ENCODE data around the gene AHRR.
A peak's percentile ranks its signal among the peaks of the same experiment; 100 is the strongest.

AHRR gene

DNA sequence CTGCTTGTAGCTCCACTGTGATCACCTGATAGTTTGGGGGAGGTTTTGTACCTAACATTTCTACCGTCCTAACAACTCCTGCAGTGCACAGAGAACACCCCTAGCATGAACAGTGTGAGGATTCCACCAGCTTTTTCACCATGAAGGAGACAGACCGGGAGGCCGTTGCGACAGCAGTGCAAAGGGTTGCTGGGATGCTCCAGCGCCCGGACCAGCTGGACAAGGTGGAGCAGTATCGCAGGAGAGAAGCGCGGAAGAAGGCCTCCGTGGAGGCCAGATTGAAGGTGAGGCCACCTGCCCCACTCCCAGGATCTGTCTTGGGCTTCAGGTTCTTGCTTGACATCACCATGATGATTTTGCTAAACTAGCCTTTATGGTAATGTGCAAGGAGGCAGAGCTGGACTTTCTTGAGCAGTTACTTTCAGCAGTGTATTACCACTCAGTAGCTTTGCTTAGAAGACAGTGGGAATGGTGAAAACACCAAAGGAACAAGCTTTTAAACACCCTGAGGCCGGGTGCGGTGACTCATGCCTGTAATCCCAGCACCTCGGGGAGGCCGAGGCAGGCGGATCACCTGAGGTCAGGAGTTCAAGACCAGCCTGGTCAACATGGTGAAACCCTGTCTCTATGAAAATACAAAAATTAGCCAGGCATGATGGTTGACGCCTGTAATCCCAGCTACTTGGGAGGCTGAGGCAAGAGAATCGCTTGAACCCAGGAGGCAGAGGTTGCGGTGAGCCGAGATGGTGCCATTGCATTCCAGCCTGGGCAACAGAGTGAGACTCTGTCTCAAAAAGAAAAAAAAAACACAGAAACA, 124.8 kb downstream of the AHRR start:
- DNase-seq, result no peak

DNA sequence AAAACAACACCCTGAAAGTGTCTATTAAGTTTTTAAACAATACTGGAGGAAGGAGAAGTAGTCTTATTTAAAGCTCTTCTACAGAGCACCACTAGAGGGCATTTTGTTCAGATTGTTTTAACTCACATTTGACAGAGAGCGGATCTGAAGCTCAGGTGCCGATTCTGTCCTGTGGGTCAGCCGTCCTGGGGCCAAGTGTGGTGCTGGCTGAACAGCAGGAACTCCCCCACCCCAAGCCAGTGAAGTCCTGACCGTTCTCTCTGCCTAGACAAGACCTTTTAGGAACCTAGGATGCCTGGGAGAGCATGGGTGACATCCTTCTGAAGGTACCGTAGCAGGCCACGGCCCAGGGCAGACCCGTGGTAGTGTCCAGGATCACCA, 125.4 kb downstream of the AHRR start:
- DNase-seq, result peak; percentile 26

DNA sequence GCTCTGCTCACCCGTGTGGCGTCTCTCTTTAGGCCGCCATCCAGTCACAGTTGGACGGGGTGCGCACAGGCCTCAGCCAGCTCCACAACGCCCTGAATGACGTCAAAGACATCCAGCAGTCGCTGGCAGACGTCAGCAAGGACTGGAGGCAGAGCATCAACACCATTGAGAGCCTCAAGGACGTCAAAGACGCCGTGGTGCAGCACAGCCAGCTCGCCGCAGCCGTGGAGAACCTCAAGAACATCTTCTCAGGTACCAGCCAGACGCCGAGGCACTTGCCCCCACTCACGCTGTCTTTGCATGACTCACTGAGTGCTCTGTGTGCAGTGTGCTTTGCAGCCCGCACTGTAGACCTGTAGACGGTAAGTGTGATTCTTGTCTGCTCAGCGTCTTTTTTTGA, 126.0 kb downstream of the AHRR start:
- DNase-seq, result no peak

- DNase-seq, result no peak
Measured at GRCh38 chr5:448061-448765, 126.7 kb downstream of the AHRR start.

GRCh38 chr5:448766-449090, 127.2 kb downstream of the AHRR start:
- DNase-seq, result no peak

DNA sequence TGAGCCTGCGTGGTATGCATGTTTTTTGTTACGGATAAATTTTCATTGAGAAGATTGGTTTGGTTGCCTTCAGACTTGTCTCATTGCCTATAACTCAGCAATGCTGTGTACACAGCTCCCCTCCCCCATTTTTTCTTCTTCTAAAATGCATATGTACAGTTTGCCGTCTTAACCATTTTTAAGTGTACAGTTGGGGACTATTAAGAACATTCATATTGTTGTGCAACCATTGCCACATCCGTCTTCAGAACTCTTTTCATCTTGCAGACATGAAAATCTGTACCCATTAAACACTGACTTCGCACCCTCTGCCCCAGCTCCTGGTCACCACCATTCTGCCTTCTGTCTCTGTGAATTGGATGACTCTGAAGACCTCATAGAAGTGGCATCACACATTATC, 127.6 kb downstream of the AHRR start:
- no peak for DNase-seq

DNA sequence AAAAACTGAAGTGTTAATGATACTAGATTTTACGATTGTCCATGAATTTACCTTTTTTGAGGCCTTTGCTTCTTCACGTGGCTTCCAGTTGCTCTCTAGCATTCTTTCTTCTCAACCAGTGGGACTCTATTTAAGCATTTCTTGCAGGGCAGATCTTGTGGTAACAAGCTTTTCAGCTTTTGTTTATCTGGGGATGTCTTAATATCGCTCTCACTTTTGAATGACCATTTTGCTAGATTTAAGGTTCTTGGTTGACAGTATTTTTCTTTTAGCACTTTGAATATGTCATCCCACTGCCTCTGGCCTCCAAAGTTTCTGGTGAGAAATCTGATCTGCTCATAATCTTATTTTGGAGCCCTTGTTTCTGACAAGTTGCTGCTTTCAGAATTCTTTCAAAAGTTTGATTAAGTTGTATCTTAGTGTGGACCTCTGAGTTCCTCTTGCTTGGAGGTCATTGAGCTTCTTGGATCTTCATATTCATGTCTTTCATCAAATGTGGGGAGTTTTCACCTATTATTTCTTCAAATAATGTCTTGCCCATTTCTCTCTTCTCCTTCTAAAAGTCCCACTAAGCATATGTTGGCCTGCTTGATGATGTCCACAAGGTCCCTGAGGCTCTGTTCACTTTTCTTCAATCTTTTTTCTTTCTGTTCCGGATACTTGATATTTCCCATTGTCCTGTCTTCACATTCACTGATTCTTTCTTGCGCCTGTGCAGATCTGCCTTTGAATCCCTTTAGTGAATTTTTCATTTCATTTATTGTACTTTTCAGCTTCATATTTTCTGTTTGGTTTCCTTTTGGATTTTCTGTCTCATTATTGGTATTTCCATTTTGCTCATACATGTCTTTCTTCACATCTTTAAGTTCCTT, 130.3 kb downstream of the AHRR start:
- DNase-seq, result no peak

DNA sequence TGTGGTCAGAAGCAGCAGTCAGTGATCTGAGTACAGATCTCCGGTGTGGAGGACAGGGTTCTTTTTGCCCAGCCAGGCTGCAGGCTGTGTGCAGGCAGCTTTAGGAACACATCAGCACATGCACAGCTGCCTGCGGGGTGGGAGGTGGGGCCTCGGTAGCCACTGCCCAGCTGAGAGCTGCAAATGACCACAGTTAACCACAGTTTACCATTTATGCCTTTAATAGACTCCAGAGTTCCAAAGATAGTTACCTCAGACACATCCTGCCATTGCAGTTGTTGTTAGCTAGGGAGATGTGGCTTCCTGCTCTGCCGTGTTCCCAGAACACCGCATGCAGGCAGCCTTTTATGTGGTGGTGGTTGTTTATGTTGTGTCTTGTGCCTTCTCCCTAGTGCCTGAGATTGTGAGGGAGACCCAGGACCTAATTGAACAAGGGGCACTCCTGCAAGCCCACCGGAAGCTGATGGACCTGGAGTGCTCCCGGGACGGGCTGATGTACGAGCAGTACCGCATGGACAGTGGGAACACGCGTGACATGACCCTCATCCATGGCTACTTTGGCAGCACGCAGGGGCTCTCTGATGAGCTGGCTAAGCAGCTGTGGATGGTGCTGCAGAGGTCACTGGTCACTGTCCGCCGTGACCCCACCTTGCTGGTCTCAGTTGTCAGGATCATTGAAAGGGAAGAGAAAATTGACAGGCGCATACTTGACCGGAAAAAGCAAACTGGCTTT, 131.6 kb downstream of the AHRR start:
- DNase-seq, result no peak

DNA sequence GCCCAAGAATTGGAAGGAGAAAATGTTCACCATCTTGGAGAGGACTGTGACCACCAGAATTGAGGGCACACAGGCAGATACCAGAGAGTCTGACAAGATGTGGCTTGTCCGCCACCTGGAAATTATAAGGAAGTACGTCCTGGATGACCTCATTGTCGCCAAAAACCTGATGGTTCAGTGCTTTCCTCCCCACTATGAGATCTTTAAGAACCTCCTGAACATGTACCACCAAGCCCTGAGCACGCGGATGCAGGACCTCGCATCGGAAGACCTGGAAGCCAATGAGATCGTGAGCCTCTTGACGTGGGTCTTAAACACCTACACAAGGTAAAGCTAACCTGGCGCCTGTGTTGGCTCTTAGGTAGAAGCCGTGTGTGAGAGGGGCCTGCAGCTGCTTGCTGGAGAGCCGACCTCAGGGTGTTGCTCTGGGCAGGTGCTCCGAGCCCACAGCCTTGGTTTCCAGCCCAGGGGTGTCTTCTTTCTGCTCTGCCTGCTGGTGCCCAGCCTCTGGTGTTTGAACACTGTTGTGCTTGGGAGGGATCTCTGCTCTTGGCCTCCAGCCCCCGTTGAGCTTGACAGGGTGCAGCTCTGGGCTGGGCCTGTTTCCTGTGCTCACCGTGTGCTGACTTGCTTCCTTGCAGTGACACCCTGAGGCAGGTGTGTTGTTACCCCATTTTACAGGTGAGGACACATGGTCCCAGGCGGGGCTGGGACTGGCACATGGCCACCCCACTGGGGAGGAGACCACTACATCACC, 132.4 kb downstream of the AHRR start:
- DNase-seq, result no peak

DNA sequence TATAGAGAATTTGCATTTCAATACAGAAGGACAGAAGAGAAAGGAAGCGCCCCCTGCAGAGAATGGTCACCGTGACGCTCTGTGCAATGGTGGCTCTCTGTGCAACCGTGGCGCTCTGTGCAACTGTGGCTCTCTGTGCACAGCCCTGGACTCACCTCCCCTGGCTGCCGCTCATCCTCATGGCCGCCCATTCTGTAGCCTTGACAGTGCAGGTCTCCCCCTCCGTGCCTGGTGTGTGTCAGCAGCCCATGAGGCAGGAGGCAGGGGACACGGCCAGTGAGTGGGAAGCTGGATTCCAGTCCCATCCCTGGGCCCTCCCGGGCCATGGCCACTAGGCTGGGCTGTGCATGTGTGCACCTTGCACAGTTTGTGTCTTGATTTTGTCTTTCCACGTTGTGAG, 133.4 kb downstream of the AHRR start:
- no peak for DNase-seq

DNA sequence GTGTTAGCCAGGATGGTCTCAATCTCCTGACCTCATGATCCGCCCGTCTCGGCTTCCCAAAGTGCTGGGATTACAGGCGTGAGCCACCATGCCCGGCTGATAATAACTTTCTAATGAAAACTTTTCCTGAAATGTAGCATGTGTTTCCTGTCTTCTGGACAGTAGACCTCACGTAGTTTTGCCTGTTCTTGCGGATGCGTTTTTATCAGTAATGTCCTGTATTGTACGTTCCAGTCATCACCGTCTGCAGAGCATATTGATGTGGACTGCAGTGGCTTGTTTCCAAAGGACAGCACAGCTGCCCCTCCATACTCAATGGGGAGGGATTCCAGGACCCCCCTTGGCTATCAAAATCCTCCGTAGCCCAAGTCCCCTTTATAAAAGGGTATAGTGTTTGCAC, 134.3 kb downstream of the AHRR start:
- DNase-seq, result no peak

DNA sequence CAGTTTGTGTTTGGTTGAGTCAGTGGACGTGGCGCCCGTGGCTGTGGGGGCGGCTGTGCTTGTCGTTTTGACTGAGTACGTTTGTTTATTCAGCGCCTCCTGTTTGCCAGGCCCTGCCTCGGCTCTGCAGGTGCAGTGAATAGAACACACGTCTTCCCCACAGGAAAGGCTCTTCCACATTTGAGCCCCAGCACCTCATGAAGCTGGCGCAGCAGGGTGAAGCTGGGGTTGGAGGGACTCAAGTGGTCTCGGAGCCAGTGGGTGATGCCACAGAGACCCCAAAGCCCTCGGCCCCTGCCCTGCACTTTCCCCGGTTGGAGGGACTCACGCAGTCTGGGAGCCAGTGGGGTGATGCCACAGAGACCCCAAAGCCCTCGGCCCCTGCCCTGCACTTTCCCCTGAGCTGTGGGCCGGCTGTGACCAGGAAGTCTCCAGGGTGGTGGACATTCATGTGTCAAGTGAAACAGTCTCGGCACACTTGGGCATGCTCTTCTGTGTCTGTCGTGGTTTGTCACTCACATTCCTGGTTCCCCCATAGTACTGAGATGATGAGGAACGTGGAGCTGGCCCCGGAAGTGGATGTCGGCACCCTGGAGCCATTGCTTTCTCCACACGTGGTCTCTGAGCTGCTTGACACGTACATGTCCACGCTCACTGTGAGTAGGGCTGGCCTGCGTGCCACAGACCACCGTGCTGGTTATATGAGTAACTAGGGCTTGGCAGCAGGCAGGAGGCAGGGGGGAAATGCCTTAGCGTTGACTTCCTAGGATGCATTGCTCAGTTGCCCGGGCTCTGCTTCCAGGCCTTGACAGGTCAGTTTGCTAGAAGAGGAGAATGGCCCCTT, 135.1 kb downstream of the AHRR start:
- no peak for DNase-seq

DNA sequence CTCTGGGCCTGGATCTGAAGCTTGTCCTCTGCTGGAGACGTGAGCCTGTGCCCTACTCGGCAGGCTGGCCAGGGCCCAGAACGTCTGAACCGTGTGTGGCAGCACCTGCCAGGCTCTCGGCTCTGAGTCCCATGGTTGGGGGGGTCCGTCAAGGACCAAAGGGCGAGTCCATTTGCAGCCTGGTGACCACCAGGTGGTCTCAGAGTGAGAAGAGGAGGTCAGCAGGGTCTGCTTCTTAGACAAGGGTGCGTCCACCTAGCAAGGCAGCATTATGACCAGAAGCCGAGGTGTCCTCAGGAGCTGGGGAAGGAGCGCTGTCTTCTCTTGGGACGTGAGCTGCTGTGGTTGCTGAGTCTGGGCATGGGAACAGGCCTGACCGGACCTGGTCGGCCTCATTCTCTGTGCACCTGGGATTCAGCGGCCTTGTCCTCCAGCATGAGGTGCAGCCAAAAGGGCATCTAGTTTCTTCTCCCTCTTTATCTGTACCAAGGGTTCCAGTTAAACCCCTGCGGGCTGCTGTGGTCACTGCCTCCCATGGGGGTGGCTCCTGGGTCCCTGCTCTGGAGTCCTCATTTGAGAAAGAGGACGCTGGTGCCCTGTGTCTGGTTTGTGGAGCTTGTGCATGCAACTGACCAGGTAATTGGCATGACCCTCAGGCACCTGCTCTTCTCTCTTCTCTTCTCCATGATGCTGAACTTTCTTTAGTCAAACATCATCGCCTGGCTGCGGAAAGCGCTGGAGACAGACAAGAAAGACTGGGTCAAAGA, 135.9 kb downstream of the AHRR start:
- DNase-seq, result no peak

- DNase-seq, result peak; percentile 83
Measured at GRCh38 chr5:458547-459353, 137.2 kb downstream of the AHRR start.

- DNase-seq, result no peak
Measured at GRCh38 chr5:459562-460272, 138.2 kb downstream of the AHRR start.

DNA sequence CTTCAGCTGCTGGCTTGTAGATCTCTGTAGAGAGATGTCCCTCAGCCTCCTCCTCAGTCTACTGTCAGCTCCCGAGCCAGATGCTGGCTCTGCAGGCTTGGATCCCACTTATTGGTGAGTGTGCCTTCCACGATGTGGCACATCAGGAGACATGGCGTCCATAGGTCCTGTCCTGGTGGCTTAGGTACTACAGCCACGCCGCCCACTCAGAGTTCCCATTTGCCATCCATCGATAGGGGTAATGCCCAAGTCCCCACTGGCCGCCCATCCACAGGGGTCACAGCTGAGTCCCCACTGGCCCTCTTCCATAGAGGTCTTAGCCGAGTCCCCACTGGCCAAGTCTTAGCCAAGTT, 138.7 kb downstream of the AHRR start:
- no peak for DNase-seq

DNA sequence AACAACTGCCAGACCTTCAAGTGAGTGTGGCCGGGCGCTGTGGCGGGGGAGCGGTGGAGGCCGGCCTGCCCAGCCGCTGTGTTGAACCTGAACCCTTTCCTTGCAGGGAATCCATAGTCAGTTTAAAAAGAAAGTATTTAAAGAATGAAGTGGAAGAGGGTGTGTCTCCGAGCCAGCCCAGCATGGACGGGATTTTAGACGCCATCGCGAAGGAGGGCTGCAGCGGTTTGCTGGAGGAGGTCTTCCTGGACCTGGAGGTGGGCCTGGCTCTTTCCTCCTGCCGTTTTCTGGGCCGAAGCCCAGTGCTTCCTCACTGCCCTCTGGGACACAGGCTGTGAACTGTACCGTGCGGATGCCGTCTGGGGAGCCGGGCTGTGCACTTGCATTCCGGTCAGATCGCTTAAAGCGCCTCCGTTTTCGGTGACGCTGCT, 140.6 kb downstream of the AHRR start:
- DNase-seq, result no peak

DNA sequence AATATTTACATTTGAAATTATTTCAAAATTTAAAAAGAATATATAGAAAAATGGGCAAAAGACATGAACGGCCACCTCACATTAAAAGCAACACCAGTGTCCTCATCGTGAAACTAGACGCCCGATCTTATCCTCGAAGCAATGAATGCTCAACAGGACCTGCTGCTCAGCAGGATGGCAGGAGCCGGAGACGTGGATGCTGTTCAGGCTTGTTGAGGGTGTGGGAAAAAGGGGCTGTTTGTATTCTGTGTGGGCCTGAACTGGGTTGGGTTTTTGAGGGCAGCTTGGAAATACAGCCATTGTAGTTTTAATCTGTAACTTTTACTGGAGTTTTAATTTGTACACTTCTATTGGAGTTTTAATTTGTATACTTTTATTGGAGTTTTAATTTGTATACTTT, 141.8 kb downstream of the AHRR start:
- DNase-seq, result no peak

DNA sequence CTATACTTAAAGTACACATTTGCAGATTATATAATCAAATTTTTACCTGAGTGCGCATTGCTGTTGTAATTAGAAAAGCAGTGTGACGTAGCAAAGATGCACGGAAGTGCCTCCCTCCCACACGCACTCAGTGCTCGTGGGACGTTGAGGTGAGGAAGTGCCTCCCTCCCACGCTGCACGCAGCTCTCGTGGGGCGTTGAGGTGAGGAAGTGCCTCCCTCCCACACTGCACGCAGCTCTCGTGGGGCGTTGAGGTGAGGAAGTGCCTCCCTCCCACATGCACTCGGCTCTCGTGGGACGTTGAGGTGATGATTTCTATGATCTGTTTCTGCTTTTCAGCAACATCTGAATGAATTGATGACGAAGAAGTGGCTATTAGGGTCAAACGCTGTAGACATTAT, 142.4 kb downstream of the AHRR start:
- DNase-seq, result peak; percentile 81

Measured in stimulated activated CD4-positive, alpha-beta T cell treated with anti-CD3 and anti-CD28 coated beads, Interleukin-4, amount 100 ng/mL, for 24 hours (primary cell).